SH-SY5Y (cell line): ENCODE measurements around the gene MAPK11.

Experiments used
- GATA2 ChIP-seq: IDR thresholded peaks from 2 replicates; pipeline ENCODE4 v1.6.1; 2011; ENCODE audit warnings: mild to moderate bottlenecking, low read depth, low read length
- GATA3 ChIP-seq: IDR thresholded peaks from 2 replicates; pipeline ENCODE4 v1.6.1; 2011; ENCODE audit warnings: low read depth, mild to moderate bottlenecking, low read length, moderate library complexity

GRCh38 chr22:50261615-50262459 lies 8.3 kb downstream of the MAPK11 start, which contains the start of gene MAPK12:
- no peak for TF ChIP-seq GATA2
- TF ChIP-seq GATA3: no peak
